Measurements from ENCODE around the gene C16orf92. TPM values are rescaled to one million over a fixed set of nuclear protein-coding genes. Genes with fewer than 3 reads are reported as not detected.
A peak's percentile ranks its signal among the peaks of the same experiment; 100 is the strongest.

The C16orf92 gene
- total and polyA plus RNA-seq, 2 of the 8 experiments (the other 6 are each of a cell fraction or from before 2014, with no cell fraction given) = not detected

DNA sequence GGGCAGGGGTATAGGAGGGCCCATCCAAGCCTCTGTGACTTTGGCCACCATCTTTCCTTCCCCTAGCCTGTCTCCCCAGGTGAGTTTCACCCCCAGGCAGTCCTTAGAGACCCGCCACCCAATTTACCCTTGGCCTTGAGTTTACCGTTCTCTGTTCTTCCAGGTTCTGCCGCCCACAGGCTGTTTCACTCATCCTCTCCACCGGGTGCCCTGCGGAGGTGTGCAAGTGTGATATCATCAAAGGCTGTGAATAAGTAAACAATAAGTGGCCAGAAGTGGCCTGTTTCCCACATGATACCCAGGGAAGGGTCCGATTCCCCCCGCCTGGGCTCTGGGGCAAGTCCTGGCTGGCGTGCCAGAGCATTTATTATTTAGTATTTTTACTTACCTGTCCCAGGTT, 23.2 kb downstream of the C16orf92 start:
- Histone ChIP-seq H3K27ac (ENCODE audit: low read depth, low read length) (no peak overlapping the region), H2BK120ac (replicated peaks; ENCODE audit: low read depth, low read length) (no peak overlapping the region), H2BK12ac (ENCODE audit: low read depth, low read length) (no peak overlapping the region), H3K9me3 (ENCODE audit: insufficient read depth in 2 of 2, low read depth in 1 of 2, low read length in 1 of 2) (no peaks in the 10 kb centered on the region), H2BK15ac (ENCODE audit: low read length) (no peak overlapping the region), H3K23ac (ENCODE audit: insufficient read length) (no peak overlapping the region), H3K36me3 (ENCODE audit: control insufficient read depth in 2 of 4, insufficient read depth in 4 of 4, low read length in 3 of 4) (no peaks in the 10 kb centered on the region), H3K4me3 (ENCODE audit: extremely low read depth in 1 of 4, insufficient read depth in 2 of 4, low read depth in 3 of 4, low read length in 4 of 4) (no peak overlapping the region), H3K27me3 (replicated peaks in 1 of 4; ENCODE audit: control insufficient read depth in 3 of 4, extremely low read depth in 1 of 4, insufficient read depth in 3 of 4, low read length in 3 of 4) (peaks cover 0 to 6% (median 1%) of the 10 kb centered on the region in 4 experiments; a peak in 3 of 7 replicates), H2BK20ac (ENCODE audit: low read length) (no peak overlapping the region), H4K8ac (ENCODE audit: extremely low read depth, insufficient read depth, low read length) (peak overlapping the region; percentile 68), H2AFZ (ENCODE audit: low read length) (no peak overlapping the region), H4K5ac (ENCODE audit: insufficient read length, low read depth, low read length) (no peak overlapping the region), H3K79me1 (ENCODE audit: low read depth, low read length) (peaks cover 3% of the 10 kb centered on the region; the same call in 1 of the 2 replicates), H4K20me1 (replicated peaks in 1 of 2; ENCODE audit: control insufficient read depth in 1 of 2, insufficient read depth in 2 of 2, low read length in 2 of 2) (peaks cover 0 to 5% of the 10 kb centered on the region in 2 experiments), H2BK5ac (ENCODE audit: low read depth, low read length) (no peak overlapping the region), H3K4me2 (ENCODE audit: insufficient read depth in 1 of 2, low read depth in 2 of 2, low read length in 2 of 2) (no peak overlapping the region), H3K4me1 (replicated peaks in 1 of 4; ENCODE audit: control insufficient read depth in 3 of 4, insufficient read depth in 4 of 4, low read length in 3 of 4) (no peaks in the 10 kb centered on the region), H3K56ac (replicated peaks; ENCODE audit: insufficient read length, low read depth, low read length) (no peak overlapping the region), H3K9ac (replicated peaks in 1 of 4; ENCODE audit: extremely low read depth in 1 of 4, low read depth in 3 of 4, low read length in 3 of 4) (no peak overlapping the region), H4K91ac (replicated peaks; ENCODE audit: insufficient read length, low read length) (no peak overlapping the region), H3K79me2 (ENCODE audit: control insufficient read depth in 1 of 2, insufficient read depth in 2 of 2, low read length in 2 of 2) (no peaks in the 10 kb centered on the region), H2AK5ac (ENCODE audit: low read depth, low read length) (no peak overlapping the region), H3K23me2 (ENCODE audit: low read depth, low read length) (peaks cover 6% of the 10 kb centered on the region; the same call in 1 of the 2 replicates), H3K14ac (ENCODE audit: insufficient read length) (no peak overlapping the region), H3K18ac (ENCODE audit: extremely low read depth, low read length) (no peak overlapping the region), H3K4ac (replicated peaks; ENCODE audit: insufficient read length, low read depth, low read length) (no peak overlapping the region)
- DNase-seq (ENCODE audit: low read depth in 1 of 2, low spot score in 2 of 2) = no peak
- POLR2A ChIA-PET (ENCODE audit: partially characterized antibody) = interaction anchor here (1.3 kb wide), 1 partner anchor 19 kb away, joined by 4 read pairs; the partner anchor contains the start of gene ALDOA
- CTCF ChIA-PET (ENCODE audit: partially characterized antibody) = interaction anchor here (1.7 kb wide), 1 partner anchor 9 kb away, joined by 6 read pairs; no protein-coding TSS in a partner anchor
- 83% methylated on average over 8 of the region's 8 CpGs; no CpG with 5 or more reads in 1 of the 2 experiments for WGBS, 2 experiments (ENCODE audit: extremely low coverage in 1 of 2, insufficient coverage in 1 of 2, insufficient read length in 1 of 2, insufficient replicate concordance in 2 of 2, low coverage in 1 of 2, low lambda C conversion rate in 2 of 2, missing lambda C conversion rate in 1 of 2)
- no peak for FAIRE-seq
- TF ChIP-seq ZNF274 (IDR thresholded peaks at IDR 0.05; ENCODE audit: borderline replicate concordance, extremely low read depth, low read length) (no peak), JUN (IDR thresholded peaks at IDR 0.05; ENCODE audit: low read depth, low read length) (no peak), KDM4A (IDR thresholded peaks at IDR 0.05; ENCODE audit: low read depth, low read length, severe bottlenecking) (no peak), POU5F1 (IDR thresholded peaks at IDR 0.05; ENCODE audit: low read depth, low read length) (no peak), ASH2L (IDR thresholded peaks at IDR 0.05; ENCODE audit: low read length) (no peak), CEBPB (IDR thresholded peaks at IDR 0.05; ENCODE audit: low read depth, low read length) (no peak), BRCA1 (IDR thresholded peaks at IDR 0.05; ENCODE audit: low read depth, low read length) (no peak), POLR2AphosphoS5 (IDR thresholded peaks at IDR 0.05; ENCODE audit: low read depth, low read length) (no peak), KDM5A (IDR thresholded peaks at IDR 0.05; ENCODE audit: low read length) (no peak), TAF7 (optimal IDR thresholded peaks at IDR 0.05; ENCODE audit: borderline replicate concordance, low read depth, low read length) (no peak), GTF2F1 (IDR thresholded peaks at IDR 0.05; ENCODE audit: borderline replicate concordance, low read depth, low read length) (no peak), RFX5 (IDR thresholded peaks at IDR 0.05; ENCODE audit: borderline replicate concordance, low read depth, low read length) (no peak)
- TF ChIP-seq, protein P1, sequence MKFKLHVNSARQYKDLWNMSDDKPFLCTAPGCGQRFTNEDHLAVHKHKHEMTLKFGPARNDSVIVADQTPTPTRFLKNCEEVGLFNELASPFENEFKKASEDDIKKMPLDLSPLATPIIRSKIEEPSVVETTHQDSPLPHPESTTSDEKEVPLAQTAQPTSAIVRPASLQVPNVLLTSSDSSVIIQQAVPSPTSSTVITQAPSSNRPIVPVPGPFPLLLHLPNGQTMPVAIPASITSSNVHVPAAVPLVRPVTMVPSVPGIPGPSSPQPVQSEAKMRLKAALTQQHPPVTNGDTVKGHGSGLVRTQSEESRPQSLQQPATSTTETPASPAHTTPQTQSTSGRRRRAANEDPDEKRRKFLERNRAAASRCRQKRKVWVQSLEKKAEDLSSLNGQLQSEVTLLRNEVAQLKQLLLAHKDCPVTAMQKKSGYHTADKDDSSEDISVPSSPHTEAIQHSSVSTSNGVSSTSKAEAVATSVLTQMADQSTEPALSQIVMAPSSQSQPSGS (IDR thresholded peaks at IDR 0.05; ENCODE audit: low read length) = no peak

Data from H1 (cell line).